ENCODE data around the gene PHLDA2. TPM values are rescaled to one million over a fixed set of nuclear protein-coding genes. Genes with fewer than 3 reads are reported as not detected.

PHLDA2 gene
- total and polyA plus RNA-seq, 2 of the 13 experiments (the other 11 are each of a cell fraction or from before 2014, with no cell fraction given), result 0.55 to 0.78 TPM

DNA sequence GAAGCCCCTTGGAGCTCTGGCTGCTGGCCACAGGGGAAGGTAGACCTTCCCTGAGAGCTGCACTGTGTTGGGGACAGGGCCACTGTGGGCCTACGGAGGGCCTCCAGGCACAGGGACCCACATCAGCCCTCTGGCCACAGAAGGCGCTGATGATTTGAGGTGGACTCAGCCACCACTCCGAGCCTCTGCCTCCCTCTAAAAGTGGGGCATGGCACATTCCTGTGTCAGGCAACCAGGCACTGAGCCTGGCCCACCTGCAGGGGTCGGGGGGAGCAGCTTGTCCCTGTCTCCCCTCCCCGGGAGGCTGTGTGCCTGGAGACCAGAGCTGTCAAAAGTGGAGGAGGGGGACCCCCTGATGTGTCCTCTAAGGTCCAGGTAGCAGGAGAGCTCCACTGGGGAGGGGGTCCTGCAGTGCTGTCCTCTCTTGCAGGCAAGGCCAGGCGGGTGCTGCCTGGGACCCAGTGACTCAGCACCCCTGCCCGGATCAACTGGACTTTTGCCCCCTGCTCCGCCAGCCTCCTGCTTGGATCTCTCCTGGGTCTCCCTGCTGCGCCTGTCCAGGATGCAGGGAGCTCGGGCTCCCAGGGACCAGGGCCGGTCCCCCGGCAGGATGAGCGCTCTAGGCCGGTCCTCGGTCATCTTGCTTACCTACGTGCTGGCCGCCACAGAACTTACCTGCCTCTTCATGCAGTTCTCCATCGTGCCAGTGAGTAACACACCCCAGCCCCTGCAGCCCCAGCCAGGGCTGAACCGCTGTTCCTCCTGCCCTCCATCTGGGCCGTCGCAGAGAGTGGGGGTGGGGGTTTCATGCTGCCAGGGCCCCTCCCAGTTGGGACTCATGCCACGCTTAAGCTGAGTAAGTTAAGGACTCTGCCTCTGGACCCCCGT is 26.2 kb downstream of the PHLDA2 start (continued):
- TF ChIP-seq ZNF292 (CRISPR knock-in tag; IDR thresholded peaks at IDR 0.05; ENCODE audit: borderline replicate concordance, low read depth) (peak; percentile 66), IKZF1 (IDR thresholded peaks at IDR 0.05) (no peak), POLR2G (IDR thresholded peaks at IDR 0.05; ENCODE audit: low read depth, low read length) (peak; percentile 81), TBX3 (IDR thresholded peaks at IDR 0.05; ENCODE audit: borderline replicate concordance) (no peak), KMT2A (CRISPR knock-in tag; IDR thresholded peaks at IDR 0.05) (peak; percentile 20; the same call in 1 of the 2 replicates), ZNF772 (CRISPR knock-in tag; IDR thresholded peaks at IDR 0.05) (peak; percentile 71), PHB2 (IDR thresholded peaks at IDR 0.05; ENCODE audit: partially characterized antibody) (no peak), ZNF556 (CRISPR knock-in tag; IDR thresholded peaks at IDR 0.05; ENCODE audit: borderline replicate concordance) (0 out of 2 replicates have a peak, but pooled peaks have one; percentile 45), KLF15 (CRISPR knock-in tag; IDR thresholded peaks at IDR 0.05; ENCODE audit: borderline replicate concordance) (no peak), ZNF121 (CRISPR knock-in tag; IDR thresholded peaks at IDR 0.05) (peak; percentile 96), TARDBP (CRISPR knock-in tag; IDR thresholded peaks at IDR 0.05) (0 out of 2 replicates have a peak, but pooled peaks have one; percentile 11), HES4 (CRISPR knock-in tag; IDR thresholded peaks at IDR 0.05; ENCODE audit: borderline replicate concordance) (0 out of 2 replicates have a peak, but pooled peaks have one; percentile 19), ZNF367 (CRISPR knock-in tag; IDR thresholded peaks at IDR 0.05; ENCODE audit: borderline replicate concordance) (no peak), JUND (CRISPR knock-in tag; IDR thresholded peaks at IDR 0.05) (peak; percentile 77), RBFOX2 (IDR thresholded peaks at IDR 0.05; ENCODE audit: low read depth, low read length) (peak; percentile 66), MED1 (CRISPR knock-in tag; IDR thresholded peaks at IDR 0.05) (0 out of 2 replicates have a peak, but pooled peaks have one; percentile 32), MAFK (conservative IDR thresholded peaks at IDR 0.05 in 1 of 2, IDR thresholded peaks at IDR 0.05 in 1 of 2; ENCODE audit: low read length in 2 of 2) (peak; percentile 29 to 58; a peak in 3 of 4 replicates), AGO2 (optimal IDR thresholded peaks at IDR 0.05; ENCODE audit: low read depth, low read length) (peak; percentile 45), ZSCAN21 (CRISPR knock-in tag; IDR thresholded peaks at IDR 0.05; ENCODE audit: borderline replicate concordance) (0 out of 2 replicates have a peak, but pooled peaks have one; percentile 32), FOSL1 (CRISPR knock-in tag; IDR thresholded peaks at IDR 0.05; ENCODE audit: borderline replicate concordance) (peak; percentile 20; the same call in 1 of the 2 replicates), SAP130 (CRISPR knock-in tag; IDR thresholded peaks at IDR 0.05; ENCODE audit: low read depth) (peak; percentile 82), ZNF75D (CRISPR knock-in tag; IDR thresholded peaks at IDR 0.05; ENCODE audit: borderline replicate concordance) (no peak)
- TF ChIP-seq, protein P1, sequence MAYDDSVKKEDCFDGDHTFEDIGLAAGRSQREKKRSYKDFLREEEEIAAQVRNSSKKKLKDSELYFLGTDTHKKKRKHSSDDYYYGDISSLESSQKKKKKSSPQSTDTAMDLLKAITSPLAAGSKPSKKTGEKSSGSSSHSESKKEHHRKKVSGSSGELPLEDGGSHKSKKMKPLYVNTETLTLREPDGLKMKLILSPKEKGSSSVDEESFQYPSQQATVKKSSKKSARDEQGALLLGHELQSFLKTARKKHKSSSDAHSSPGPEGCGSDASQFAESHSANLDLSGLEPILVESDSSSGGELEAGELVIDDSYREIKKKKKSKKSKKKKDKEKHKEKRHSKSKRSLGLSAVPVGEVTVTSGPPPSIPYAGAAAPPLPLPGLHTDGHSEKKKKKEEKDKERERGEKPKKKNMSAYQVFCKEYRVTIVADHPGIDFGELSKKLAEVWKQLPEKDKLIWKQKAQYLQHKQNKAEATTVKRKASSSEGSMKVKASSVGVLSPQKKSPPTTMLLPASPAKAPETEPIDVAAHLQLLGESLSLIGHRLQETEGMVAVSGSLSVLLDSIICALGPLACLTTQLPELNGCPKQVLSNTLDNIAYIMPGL (CRISPR knock-in tag; IDR thresholded peaks at IDR 0.05; ENCODE audit: borderline replicate concordance in 1 of 2, low read depth in 1 of 2), result peak in 1 of 2 experiments; percentile 30; a peak in 1 of 4 replicates
- TF ChIP-seq, protein P2, sequence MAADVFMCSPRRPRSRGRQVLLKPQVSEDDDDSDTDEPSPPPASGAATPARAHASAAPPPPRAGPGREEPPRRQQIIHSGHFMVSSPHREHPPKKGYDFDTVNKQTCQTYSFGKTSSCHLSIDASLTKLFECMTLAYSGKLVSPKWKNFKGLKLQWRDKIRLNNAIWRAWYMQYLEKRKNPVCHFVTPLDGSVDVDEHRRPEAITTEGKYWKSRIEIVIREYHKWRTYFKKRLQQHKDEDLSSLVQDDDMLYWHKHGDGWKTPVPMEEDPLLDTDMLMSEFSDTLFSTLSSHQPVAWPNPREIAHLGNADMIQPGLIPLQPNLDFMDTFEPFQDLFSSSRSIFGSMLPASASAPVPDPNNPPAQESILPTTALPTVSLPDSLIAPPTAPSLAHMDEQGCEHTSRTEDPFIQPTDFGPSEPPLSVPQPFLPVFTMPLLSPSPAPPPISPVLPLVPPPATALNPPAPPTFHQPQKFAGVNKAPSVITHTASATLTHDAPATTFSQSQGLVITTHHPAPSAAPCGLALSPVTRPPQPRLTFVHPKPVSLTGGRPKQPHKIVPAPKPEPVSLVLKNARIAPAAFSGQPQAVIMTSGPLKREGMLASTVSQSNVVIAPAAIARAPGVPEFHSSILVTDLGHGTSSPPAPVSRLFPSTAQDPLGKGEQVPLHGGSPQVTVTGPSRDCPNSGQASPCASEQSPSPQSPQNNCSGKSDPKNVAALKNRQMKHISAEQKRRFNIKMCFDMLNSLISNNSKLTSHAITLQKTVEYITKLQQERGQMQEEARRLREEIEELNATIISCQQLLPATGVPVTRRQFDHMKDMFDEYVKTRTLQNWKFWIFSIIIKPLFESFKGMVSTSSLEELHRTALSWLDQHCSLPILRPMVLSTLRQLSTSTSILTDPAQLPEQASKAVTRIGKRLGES (CRISPR knock-in tag; IDR thresholded peaks at IDR 0.05; ENCODE audit: borderline replicate concordance), result no peak
- TF ChIP-seq, protein P3, sequence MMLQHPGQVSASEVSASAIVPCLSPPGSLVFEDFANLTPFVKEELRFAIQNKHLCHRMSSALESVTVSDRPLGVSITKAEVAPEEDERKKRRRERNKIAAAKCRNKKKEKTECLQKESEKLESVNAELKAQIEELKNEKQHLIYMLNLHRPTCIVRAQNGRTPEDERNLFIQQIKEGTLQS (CRISPR knock-in tag; IDR thresholded peaks at IDR 0.05), result peak; percentile 64

Measured in HepG2 (cell line).